AG04449 (cell line): ENCODE measurements around the gene CACNG8.
"Not testable (repeated sequence)": the region's sequence is repeated elsewhere in the genome, so short reads cannot be mapped to it uniquely, and the experiment has no call there.

ENCODE experiments used
- CTCF ChIA-PET: fragments of 350-600 bp; formaldehyde crosslinking; extraction: SDS; loops from one replicate; lab custom pipeline; 2021; ENCODE audit warnings: antibody characterized with exemption; lab: Yijun Ruan, JAX
- POLR2A ChIA-PET: fragments of 400-600, 350-600 bp; formaldehyde crosslinking; extraction: SDS; loops from one replicate; lab custom pipeline; 2020; ENCODE audit warnings: antibody characterized with exemption, inconsistent platforms; lab: Yijun Ruan, JAX
- DNase-seq: peaks from one replicate; pipeline ENCODE4 v3.0.0-alpha.2; 2010; ENCODE audit warnings: low read depth, low spot score
- H3K4me3 ChIP-seq: 2 replicates; pipeline ENCODE4 v1.5.1; 2011; ENCODE audit warnings: low read depth, mild to moderate bottlenecking, control low read depth, low read length
- TF ChIP-seq, protein P1 (sequence below): IDR thresholded peaks from one replicate; pipeline ENCODE4 v1.5.1; 2011; ENCODE audit warnings: mild to moderate bottlenecking, moderate library complexity, low read length, control low read depth, inconsistent platforms; ENCODE audit not compliant: insufficient read depth; ENCODE audit errors: missing control alignments

CACNG8 gene

GRCh38 chr19:54030895-54031586, 68.3 kb downstream of the CACNG8 start:
- TF ChIP-seq, protein P1, sequence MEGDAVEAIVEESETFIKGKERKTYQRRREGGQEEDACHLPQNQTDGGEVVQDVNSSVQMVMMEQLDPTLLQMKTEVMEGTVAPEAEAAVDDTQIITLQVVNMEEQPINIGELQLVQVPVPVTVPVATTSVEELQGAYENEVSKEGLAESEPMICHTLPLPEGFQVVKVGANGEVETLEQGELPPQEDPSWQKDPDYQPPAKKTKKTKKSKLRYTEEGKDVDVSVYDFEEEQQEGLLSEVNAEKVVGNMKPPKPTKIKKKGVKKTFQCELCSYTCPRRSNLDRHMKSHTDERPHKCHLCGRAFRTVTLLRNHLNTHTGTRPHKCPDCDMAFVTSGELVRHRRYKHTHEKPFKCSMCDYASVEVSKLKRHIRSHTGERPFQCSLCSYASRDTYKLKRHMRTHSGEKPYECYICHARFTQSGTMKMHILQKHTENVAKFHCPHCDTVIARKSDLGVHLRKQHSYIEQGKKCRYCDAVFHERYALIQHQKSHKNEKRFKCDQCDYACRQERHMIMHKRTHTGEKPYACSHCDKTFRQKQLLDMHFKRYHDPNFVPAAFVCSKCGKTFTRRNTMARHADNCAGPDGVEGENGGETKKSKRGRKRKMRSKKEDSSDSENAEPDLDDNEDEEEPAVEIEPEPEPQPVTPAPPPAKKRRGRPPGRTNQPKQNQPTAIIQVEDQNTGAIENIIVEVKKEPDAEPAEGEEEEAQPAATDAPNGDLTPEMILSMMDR, result peak; percentile 39
- DNase-seq, result no peak
- H3K4me3 ChIP-seq, result no peak overlapping the region
- ChIA-PET POLR2A (no interaction called here), CTCF (interaction anchor here (1.0 to 11.4 kb wide), 11 partner anchors 8 to 836 kb away, joined by 3 to 170 read pairs (median 7); no protein-coding TSS in a partner anchor)

GRCh38 chr19:54035215-54036178, 72.8 kb downstream of the CACNG8 start:
- no peak overlapping the region for H3K4me3 ChIP-seq
- POLR2A ChIA-PET, result no interaction called here
- DNase-seq, result peak; percentile 29
- CTCF ChIA-PET, result interaction anchor here (0.8 to 2.8 kb wide), 6 partner anchors 9 to 242 kb away, joined by 3 to 33 read pairs (median 4); partner anchors contain the start of gene MYADM
- TF ChIP-seq, protein P1, result no peak

DNA sequence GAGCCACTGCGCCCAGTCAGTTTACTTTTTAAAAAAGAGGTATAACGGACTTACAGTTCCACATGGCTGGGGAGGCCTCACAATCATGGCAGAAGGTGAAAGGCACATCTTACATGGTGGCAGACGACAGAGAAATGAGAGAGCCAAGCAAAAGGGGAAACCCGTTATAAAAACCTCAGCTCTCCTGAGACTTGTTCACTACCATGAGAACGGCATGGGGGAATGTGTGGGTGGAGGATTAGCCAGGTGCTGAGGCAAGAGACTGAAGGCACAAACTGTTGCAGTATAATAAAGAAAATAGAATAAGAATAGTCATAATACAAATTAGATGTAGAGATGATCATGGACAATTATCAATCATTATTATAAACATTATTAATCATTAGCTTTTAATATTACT, 73.8 kb downstream of the CACNG8 start:
- CTCF ChIA-PET, result interaction anchor here (1.5 to 2.8 kb wide), 2 partner anchors 12 to 244 kb away, joined by 12 to 33 read pairs; no protein-coding TSS in a partner anchor
- H3K4me3 ChIP-seq, DNase-seq, POLR2A ChIA-PET: not testable (repeated sequence)
